Ovary (tissue), 3 donors: ENCODE data around the gene MED13.

ENCODE experiments used
- EP300 ChIP-seq: sonication (generic); formaldehyde crosslinking; IDR thresholded peaks from one replicate; pipeline ENCODE4 v1.6.1; 2017; ENCODE audit warnings: antibody characterized with exemption
- POLR2A ChIP-seq: fragments of 450-650 bp; IDR thresholded peaks from one replicate; pipeline ENCODE4 v1.6.1; 2017; ENCODE audit warnings: antibody characterized with exemption, mild to moderate bottlenecking, moderate library complexity
- TF ChIP-seq, protein P1 (sequence below), 3 donors: fragments of 450-650 bp in 2 of 3; fragments of 200-600 bp in 1 of 3; IDR thresholded peaks; one replicate each; pipeline versions ENCODE4 v1.5.1 to v1.8.0; 2016 to 2022; ENCODE audit warnings: antibody characterized with exemption in 3 of 3, mild to moderate bottlenecking in 1 of 3
- donor health status: DM: no; HTN: no; CAD: no.

DNA sequence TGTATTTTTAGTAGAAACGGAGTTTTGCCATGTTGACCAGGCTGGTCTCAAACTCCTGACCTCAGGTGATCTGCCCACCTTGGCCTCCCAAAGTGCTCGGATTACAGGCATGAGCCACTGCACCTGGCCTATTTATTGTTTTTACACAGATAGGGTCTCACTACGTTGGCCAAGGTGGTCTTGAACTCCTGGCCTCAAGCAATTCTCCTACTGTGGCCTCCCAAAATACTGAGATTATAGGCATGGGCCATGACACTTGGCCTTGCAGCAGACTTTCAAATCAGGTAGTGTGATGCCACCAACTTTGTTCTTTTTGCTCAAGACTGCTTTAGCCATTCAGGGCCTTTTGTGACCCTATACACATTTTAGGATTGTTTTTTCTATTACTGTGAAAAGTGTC, 75.6 kb downstream of the MED13 start:
- TF ChIP-seq, protein P1, sequence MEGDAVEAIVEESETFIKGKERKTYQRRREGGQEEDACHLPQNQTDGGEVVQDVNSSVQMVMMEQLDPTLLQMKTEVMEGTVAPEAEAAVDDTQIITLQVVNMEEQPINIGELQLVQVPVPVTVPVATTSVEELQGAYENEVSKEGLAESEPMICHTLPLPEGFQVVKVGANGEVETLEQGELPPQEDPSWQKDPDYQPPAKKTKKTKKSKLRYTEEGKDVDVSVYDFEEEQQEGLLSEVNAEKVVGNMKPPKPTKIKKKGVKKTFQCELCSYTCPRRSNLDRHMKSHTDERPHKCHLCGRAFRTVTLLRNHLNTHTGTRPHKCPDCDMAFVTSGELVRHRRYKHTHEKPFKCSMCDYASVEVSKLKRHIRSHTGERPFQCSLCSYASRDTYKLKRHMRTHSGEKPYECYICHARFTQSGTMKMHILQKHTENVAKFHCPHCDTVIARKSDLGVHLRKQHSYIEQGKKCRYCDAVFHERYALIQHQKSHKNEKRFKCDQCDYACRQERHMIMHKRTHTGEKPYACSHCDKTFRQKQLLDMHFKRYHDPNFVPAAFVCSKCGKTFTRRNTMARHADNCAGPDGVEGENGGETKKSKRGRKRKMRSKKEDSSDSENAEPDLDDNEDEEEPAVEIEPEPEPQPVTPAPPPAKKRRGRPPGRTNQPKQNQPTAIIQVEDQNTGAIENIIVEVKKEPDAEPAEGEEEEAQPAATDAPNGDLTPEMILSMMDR (IDR thresholded peaks at IDR 0.05) = no peak
- TF ChIP-seq POLR2A (no peak), EP300 (no peak)
